GM18502 (cell line): ENCODE data around the gene SEZ6.

ENCODE experiments used
- ATAC-seq: cut with Tn5 transposase; IDR thresholded peaks from one replicate; pipeline ENCODE4 v1.9.1; 2021; ENCODE audit warnings: mild to moderate bottlenecking; ENCODE audit not compliant: unreplicated experiment, poor library complexity

Gene SEZ6

GRCh38 chr17:29038085-29038795, 32.4 kb upstream of the SEZ6 start:
- no peak for ATAC-seq

- no peak for ATAC-seq
Measured at GRCh38 chr17:29037739-29038084, 31.9 kb upstream of the SEZ6 start.

GRCh38 chr17:29036584-29036983, 30.8 kb upstream of the SEZ6 start:
- ATAC-seq = no peak

GRCh38 chr17:29034510-29034909, 28.7 kb upstream of the SEZ6 start:
- no peak for ATAC-seq

DNA sequence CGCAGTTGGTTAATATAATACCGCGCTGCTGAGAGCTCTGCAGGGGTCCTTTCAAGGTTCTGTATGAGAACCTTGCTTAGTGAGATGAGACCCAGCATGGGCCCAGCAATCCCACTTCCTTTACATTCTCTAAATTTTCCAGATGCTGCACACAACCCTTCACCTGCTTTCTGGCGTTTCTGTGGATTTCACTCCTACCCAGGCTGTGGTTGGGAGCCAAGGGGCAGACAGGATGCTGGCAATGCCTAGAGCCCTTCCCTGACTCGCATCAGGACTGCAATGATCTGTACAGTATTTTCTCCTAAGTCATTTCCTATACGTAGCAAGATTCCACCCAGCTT, 27.0 kb upstream of the SEZ6 start:
- ATAC-seq = no peak

- ATAC-seq = no peak
Measured at GRCh38 chr17:29032013-29032856, 26.4 kb upstream of the SEZ6 start.

GRCh38 chr17:29031488-29031887, 25.7 kb upstream of the SEZ6 start:
- ATAC-seq = no peak

DNA sequence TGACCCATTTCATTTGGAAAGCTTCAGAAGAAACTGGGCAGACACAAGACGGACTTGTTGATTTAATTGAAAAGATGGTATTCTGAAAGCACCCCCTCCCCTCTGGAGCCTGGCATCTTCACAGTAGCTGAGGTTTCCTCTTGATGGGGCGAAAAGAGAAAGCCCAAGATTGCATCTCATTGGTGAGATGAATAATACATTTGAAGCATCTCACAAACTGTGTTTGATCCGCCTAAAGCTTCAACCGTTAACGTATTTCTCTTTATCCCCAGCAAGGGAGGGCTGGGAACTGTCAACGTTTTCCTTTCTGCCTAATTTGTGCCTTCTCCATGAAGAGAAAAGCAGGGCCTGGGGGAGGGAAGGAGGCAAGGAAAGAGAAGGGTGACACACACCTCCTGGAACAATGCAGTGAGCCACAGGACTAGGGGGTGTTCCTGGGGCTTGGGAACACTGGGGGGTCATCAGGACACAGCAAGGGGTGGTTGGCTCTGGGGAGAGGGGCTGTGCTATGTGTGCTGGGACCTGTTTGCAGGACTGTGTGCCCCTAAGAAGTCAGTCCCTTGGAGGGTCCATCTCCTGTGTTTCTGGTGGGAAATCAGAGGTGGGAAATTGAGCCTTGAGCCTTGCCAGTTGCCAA, 18.6 kb upstream of the SEZ6 start:
- ATAC-seq = no peak

DNA sequence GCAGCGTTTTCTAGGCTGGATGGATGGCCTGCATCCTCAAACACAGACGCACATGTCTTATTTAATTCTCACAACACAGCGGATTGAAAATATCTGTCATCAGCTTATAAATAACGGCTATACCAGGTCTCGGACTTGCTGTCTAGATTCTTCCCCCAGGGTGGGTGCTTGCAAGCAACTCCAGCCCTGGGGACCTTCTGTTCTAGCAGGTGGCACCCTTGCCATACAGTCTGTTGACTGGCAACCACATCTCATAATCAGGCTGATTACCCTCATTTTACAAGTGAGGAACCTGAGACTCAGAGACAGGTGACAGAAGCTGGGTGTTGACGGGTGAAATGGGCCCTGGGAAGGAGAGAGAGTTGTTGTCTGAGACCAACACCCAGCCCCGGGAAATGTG, 16.2 kb upstream of the SEZ6 start:
- ATAC-seq = no peak

GRCh38 chr17:29021226-29021625, 15.4 kb upstream of the SEZ6 start:
- ATAC-seq = no peak

- no peak for ATAC-seq
Measured at GRCh38 chr17:29020576-29020975, 14.7 kb upstream of the SEZ6 start.

GRCh38 chr17:29019475-29020181, 13.8 kb upstream of the SEZ6 start:
- ATAC-seq = no peak

DNA sequence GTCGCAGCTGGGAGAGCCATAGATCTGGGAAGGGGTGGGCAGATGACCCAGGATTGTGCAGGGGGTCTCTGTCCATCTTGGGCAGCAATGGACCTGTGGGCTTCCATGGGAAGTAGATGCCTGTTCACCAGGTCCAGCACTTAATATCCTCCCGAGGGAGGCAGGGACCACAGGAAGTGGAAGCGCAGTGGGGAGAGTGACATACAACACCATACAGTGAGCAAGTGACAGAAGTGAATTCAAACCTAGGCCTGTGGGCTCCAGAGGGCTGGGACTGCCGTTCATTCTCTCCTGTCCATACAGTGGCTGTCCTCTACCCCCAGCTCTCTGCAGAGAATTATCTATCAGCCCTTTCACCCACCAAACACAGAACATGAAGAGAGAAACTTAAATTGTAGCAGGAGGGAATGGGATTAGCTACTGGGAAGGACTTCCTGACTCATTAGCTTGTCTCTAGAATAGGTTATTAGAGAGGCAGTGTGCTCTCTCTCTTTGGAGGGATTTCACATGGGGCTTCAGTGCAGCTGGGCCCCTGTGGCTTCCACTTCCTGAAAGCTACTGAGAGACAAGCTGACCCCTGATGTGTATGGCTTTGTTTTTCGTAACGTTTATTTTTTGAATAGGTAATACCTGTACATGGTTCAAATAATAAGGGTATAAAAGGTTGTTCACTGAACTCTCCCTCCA, 13.1 kb upstream of the SEZ6 start:
- ATAC-seq = no peak

DNA sequence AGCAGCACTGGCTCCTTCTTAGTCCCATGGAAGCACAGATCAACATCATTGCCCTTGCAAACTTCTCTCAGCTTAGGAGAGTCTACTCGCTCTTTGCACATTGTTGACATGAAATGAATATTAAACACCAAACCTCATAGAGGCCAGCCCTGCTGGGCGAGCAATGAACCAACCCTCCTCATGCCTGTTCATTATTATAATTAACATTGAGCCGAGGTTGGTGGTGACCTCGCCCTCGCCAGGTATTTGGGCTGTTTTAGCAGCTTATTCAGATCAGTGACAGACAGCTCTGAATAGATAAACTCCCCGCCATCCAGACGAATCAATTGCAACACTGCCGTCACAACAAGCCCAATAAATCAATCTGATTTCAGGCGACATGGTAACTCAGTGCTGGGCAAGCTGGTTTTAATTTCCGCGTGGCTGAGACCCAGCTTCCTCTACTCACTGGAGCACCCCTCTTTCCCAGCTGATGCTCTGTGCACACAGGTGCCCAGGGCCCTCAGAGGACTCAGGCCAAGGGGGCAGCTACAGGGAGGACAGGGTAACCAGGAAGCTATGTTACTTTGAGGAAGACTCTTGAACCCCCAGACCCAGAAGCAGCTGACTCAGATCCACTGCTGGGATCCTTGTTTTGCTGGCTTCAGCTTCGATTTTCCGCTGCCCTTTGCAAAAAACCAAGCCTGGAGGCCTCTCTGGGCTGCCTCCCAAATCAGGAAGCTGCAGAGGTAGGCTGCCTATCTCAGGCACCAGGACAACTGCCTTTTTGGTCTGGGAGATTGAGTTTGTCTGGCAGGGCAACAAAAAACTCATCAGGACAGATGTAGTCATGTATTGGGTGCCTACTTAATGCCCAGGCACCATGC, 10.7 kb upstream of the SEZ6 start:
- no peak for ATAC-seq

DNA sequence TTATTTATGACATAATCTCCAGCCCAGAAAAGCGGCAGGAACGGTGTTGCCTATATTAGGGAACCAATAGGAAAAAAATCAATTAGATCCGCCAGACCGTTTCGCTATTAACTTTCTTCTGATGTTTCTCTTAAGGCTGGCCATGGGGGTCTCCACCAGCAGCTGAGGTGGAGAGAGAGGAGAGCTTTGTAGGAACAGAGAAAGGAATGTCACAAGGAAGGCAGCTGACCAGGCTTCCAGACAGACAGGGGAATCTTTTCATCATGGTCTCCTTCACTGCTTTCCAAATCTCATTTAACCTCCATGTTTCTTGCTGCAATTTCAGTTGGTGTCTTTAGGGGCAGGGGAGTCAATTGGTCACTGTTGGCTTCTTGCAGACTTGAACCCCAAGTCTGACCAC, 8.9 kb upstream of the SEZ6 start:
- ATAC-seq = no peak

DNA sequence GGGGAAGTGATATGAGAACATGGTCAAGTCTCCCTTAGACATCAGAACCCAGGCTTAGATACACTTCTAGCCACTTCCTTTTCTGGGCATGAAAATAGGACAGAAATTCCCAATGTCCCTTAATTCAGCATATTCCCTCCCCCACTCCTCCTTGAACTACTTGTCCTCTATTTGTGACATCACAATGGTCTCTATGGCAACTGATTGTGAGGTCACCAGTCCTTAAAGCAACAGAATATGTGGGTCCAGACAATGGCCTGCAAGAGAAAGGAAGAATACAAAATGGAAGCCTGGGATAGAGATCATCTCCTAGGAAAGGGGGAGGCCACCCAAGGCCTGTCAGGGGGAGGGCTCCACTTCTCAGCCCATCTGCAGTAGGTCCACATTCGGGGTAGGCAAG, 6.7 kb upstream of the SEZ6 start:
- ATAC-seq = no peak

- no peak for ATAC-seq
Measured at GRCh38 chr17:29010586-29010985, 4.8 kb upstream of the SEZ6 start.

DNA sequence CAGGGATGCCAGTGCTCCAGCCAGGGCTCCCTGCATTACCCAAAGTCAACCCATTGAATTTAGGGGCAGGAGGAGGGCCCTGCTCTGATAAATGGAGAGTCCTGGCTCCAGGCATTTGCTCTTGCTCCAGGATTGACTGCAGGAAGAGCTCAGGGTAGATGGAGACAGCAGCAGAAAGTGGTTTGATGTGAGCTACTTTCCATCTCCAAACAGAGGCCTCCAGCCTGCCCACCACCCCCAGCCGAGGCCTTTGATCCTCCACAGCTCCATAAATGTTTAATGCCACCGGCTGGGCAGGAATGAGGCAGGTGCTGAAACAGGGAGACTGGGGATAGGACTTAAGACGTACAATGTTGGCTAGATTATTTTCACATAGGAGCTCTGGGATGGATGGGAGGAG, 4.3 kb upstream of the SEZ6 start:
- no peak for ATAC-seq

- ATAC-seq = no peak
Measured at GRCh38 chr17:29008591-29008990, 2.8 kb upstream of the SEZ6 start.
